Pons (tissue), 1 donor: ENCODE data around the gene C3orf20.

ENCODE experiments used
- DNase-seq: peaks from one replicate; pipeline ENCODE4 v3.0.0-alpha.2; 2016; ENCODE audit warnings: low spot score

Gene C3orf20

DNA sequence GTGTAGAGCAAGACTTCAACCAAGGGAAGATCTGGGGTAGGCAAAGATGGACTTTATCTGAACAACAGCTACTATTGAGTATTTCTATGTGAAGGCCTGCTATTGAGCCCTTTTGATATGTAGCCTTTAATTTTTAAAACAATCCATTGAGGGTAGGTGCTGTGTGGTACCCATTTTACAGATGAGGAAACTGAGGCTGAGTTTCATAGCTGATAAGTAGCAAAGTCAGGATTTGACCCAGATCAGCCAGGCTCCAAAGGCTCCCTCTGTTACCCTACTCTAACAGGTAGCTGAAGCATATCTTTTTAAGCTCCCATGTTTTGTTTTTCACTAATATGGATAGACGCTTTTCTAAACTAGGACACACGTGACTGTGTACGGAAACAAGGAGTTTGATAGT lies 141.4 kb downstream of the C3orf20 start:
- DNase-seq, result no peak

- DNase-seq, result no peak
These were observed 144.0 kb downstream of the C3orf20 start, which contains the start of gene FGD5 for GRCh38 chr3:14818804-14819500. TSS of gene FGD5 (plus strand) at chr3:14818962. CDS start at chr3:14819072, 110 bp downstream.

- DNase-seq, result no peak
These were observed 144.7 kb downstream of the C3orf20 start for GRCh38 chr3:14819671-14820070.

DNA sequence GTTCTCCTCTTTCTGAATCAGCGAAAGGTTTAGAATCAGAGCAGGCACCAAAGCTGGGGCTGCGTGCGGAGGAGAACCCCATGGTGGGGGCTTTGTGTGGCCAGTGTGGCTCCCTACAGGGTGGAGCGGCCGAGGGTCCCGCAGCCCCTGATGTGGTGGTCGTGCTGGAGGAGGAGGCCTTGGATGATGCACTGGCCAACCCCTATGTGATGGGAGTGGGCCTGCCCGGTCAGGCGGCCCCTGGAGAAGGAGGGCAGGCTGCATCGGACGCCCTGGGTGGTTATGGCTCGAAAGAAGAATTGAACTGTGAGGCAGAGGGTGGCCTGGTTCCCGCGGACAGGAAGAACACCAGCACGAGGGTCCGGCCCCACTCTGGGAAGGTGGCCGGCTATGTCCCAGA lies 145.2 kb downstream of the C3orf20 start:
- DNase-seq, result no peak

- no peak for DNase-seq
These were observed 146.2 kb downstream of the C3orf20 start for GRCh38 chr3:14821151-14821550.

- no peak for DNase-seq
These were observed 147.2 kb downstream of the C3orf20 start for GRCh38 chr3:14822134-14822533.
